Endothelial cell of umbilical vein (primary cell): ENCODE measurements around the gene UBE2E2. TPM values are rescaled to one million over a fixed set of nuclear protein-coding genes. Genes with fewer than 3 reads are reported as not detected.

Experiments
- BruUV-seq: library from RNA; stranded (reverse); fragments of 400-500 nt; replicated peaks from 2 replicates; lab custom pipeline; 2021; lab: Mats Ljungman, UMichigan
- CTCF ChIA-PET: fragments of 300-600, 350-600 bp; sonication (Branson Sonifier 250); formaldehyde crosslinking; loops from one replicate; lab custom pipeline; 2021; ENCODE audit warnings: antibody characterized with exemption, inconsistent platforms; lab: Charles Lee
- POLR2A ChIA-PET: fragments of 300-600, 350-600 bp; sonication (Branson Sonifier 250); formaldehyde crosslinking; loops from one replicate; lab custom pipeline; 2021; ENCODE audit warnings: antibody characterized with exemption, inconsistent platforms; lab: Charles Lee
- DNase-seq: peaks from one replicate; pipeline ENCODE4 v3.0.0-alpha.2; 2011; ENCODE audit warnings: low read depth, low spot score
- FAIRE-seq: peaks from 2 replicates; lab custom pipeline; 2011; peaks lifted over from hg19 to GRCh38; lab: Jason Lieb, UNC
- H2AFZ ChIP-seq: 2 replicates; pipeline ENCODE4 v1.6.0; 2012; ENCODE audit warnings: low read depth, low read length, control low read depth, inconsistent platforms
- H3K27ac ChIP-seq: 2 replicates; pipeline ENCODE4 v1.5.1; 2011; ENCODE audit warnings: low read depth, mild to moderate bottlenecking, control low read depth, low read length, moderate library complexity; ENCODE audit not compliant: insufficient read depth
- H3K27me3 ChIP-seq, 2 experiments: 2 replicates each; pipeline versions ENCODE4 v1.6.0 to v1.6.1; 2011; ENCODE audit warnings: low read length in 2 of 2, mixed read lengths in 1 of 2; ENCODE audit not compliant: control insufficient read depth in 2 of 2, insufficient read depth in 2 of 2
- H3K36me3 ChIP-seq, 2 experiments: 2 replicates in 1 of 2; 3 replicates in 1 of 2; pipeline ENCODE4 v1.5.1; 2011; ENCODE audit warnings: low read length in 2 of 2, mild to moderate bottlenecking in 1 of 2, moderate library complexity in 1 of 2; ENCODE audit not compliant: control insufficient read depth in 2 of 2, insufficient read depth in 2 of 2; ENCODE audit errors: extremely low read depth in 1 of 2
- H3K4me1 ChIP-seq: 3 replicates; pipeline ENCODE4 v1.5.1; 2011; ENCODE audit warnings: mild to moderate bottlenecking, low read length; ENCODE audit not compliant: control insufficient read depth, insufficient read depth; ENCODE audit errors: extremely low read depth
- H3K4me2 ChIP-seq: 2 replicates; pipeline ENCODE4 v1.6.1; 2011; ENCODE audit warnings: low read length, control low read depth, mixed read lengths; ENCODE audit not compliant: insufficient read depth
- H3K4me3 ChIP-seq, 3 experiments: fragments of 200-600 bp in 1 of 3; sonication (generic), shearing (Covaris generic) in 1 of 3; replicated peaks in 1 of 3; 2 replicates each; pipeline ENCODE4 v1.5.1; 2011 to 2016; ENCODE audit warnings: control low read depth in 3 of 3, low read length in 3 of 3, mild to moderate bottlenecking in 2 of 3, inconsistent platforms in 1 of 3, low read depth in 1 of 3, moderate library complexity in 1 of 3; ENCODE audit not compliant: insufficient read depth in 1 of 3
- H3K79me2 ChIP-seq: 2 replicates; pipeline ENCODE4 v1.6.0; 2012; ENCODE audit warnings: low read length, inconsistent platforms; ENCODE audit not compliant: control insufficient read depth, insufficient read depth
- H3K9ac ChIP-seq: replicated peaks from 2 replicates; pipeline ENCODE3; 2011; ENCODE audit warnings: low read length, control low read depth; ENCODE audit not compliant: insufficient read depth; ENCODE audit errors: extremely low read depth
- H3K9me1 ChIP-seq: replicated peaks from 3 replicates; pipeline ENCODE4 v1.6.0; 2011; ENCODE audit warnings: mild to moderate bottlenecking, low read length; ENCODE audit not compliant: control insufficient read depth, insufficient read depth; ENCODE audit errors: extremely low read depth
- H3K9me3 ChIP-seq: replicated peaks from 2 replicates; pipeline ENCODE4 v1.5.1; 2012; ENCODE audit warnings: low read length, inconsistent platforms; ENCODE audit not compliant: control insufficient read depth, insufficient read depth
- H4K20me1 ChIP-seq: replicated peaks from 2 replicates; pipeline ENCODE3; 2011; ENCODE audit warnings: mild to moderate bottlenecking, low read length; ENCODE audit not compliant: control insufficient read depth, insufficient read depth; ENCODE audit errors: extremely low read depth
- CTCF ChIP-seq, 2 donors: IDR thresholded peaks; 1 replicate in 1 of 2; 2 replicates in 1 of 2; pipeline ENCODE4 v1.5.1; 2011; ENCODE audit warnings: low read length in 2 of 2, mild to moderate bottlenecking in 2 of 2, moderate library complexity in 2 of 2, control low read depth in 1 of 2, inconsistent platforms in 1 of 2, low read depth in 1 of 2; ENCODE audit not compliant: insufficient read depth in 1 of 2; ENCODE audit errors: extremely low read depth in 1 of 2
- EZH2 ChIP-seq: IDR thresholded peaks from 2 replicates; pipeline ENCODE4 v1.6.1; 2012; ENCODE audit warnings: borderline replicate concordance, low read depth, mild to moderate bottlenecking, moderate library complexity, low read length, inconsistent platforms; ENCODE audit not compliant: severe bottlenecking
- FOS ChIP-seq: IDR thresholded peaks from 2 replicates; pipeline ENCODE4 v1.6.1; 2011; ENCODE audit warnings: mild to moderate bottlenecking, low read length, moderate library complexity, borderline replicate concordance; ENCODE audit not compliant: insufficient read depth
- GATA2 ChIP-seq: IDR thresholded peaks from 2 replicates; pipeline ENCODE4 v1.7.0; 2011; ENCODE audit warnings: low read depth, mild to moderate bottlenecking, moderate library complexity, mixed read lengths, low read length; ENCODE audit not compliant: insufficient read length, insufficient read depth
- JUN ChIP-seq: IDR thresholded peaks from 2 replicates; pipeline ENCODE4 v1.6.1; 2011; ENCODE audit warnings: borderline replicate concordance, low read depth; ENCODE audit not compliant: insufficient read length, insufficient read depth
- MAX ChIP-seq: IDR thresholded peaks from 2 replicates; pipeline ENCODE4 v1.6.1; 2011; ENCODE audit not compliant: insufficient read depth, insufficient read length
- MYC ChIP-seq: IDR thresholded peaks from one replicate; pipeline ENCODE4 v1.6.1; 2011; ENCODE audit warnings: mild to moderate bottlenecking, low read depth, low read length
- POLR2A ChIP-seq: IDR thresholded peaks from 2 replicates; pipeline ENCODE4 v1.6.1; 2012; ENCODE audit warnings: low read depth, mild to moderate bottlenecking, control low read depth, low read length
- POLR2AphosphoS5 ChIP-seq: IDR thresholded peaks from 2 replicates; pipeline ENCODE4 v1.6.1; 2012; ENCODE audit warnings: low read depth, mild to moderate bottlenecking, control low read depth, low read length, moderate library complexity; ENCODE audit not compliant: insufficient read depth
- dilution Hi-C: fragments of 300-500 bp; cut with MboI; formaldehyde crosslinking; loops from one replicate; pipeline ENCODE4 v1.15.0; 2019; ENCODE audit warnings: low sequenced_read_pairs; ENCODE audit not compliant: extremely low pct_ligation_motif_present
- intact Hi-C: fragments of 100-400 bp; cut with micrococcal nuclease; formaldehyde crosslinking; loops from one replicate; pipeline ENCODE4 v1.10.0; 2022
- polyA plus RNA-seq, 4 experiments: library from polyadenylated mRNA; depleted of rRNA in 3 of 4; stranded (reverse) in 3 of 4; unstranded in 1 of 4; fragments of >200 nt; gene quantifications; 2 replicates each; pipeline versions ENCODE4 v1.2.1 to v1.2.3, GENCODE V29; 2011 to 2012; ENCODE audit warnings: missing spikeins in 1 of 4
- total RNA-seq: library from RNA; stranded (reverse); gene quantifications from 2 replicates; pipeline ENCODE4 v1.2.3, GENCODE V29; 2021

The UBE2E2 gene
- total and polyA plus RNA-seq, 2 donors (not counting 3 experiments of a cell fraction or from before 2014, with no cell fraction given) = 37.0 to 45.4 TPM

- Histone ChIP-seq H3K4me3 (no peak overlapping the region), H4K20me1 (no peaks in the 10 kb centered on the region), H2AFZ (no peak overlapping the region), H3K9me1 (no peaks in the 10 kb centered on the region), H3K9me3 (no peaks in the 10 kb centered on the region), H3K27ac (no peak overlapping the region), H3K79me2 (no peaks in the 10 kb centered on the region), H3K9ac (no peak overlapping the region), H3K4me2 (no peak overlapping the region), H3K36me3 (no peaks in the 10 kb centered on the region), H3K4me1 (no peaks in the 10 kb centered on the region), H3K27me3 (peaks cover 2 to 4% of the 10 kb centered on the region in 2 experiments)
- intact Hi-C loops (no loop called here), dilution Hi-C loops (no loop called here)
- TF ChIP-seq EZH2 (no peak), MAX (no peak), MYC (no peak), POLR2AphosphoS5 (no peak), POLR2A (no peak), JUN (no peak), CTCF (IDR thresholded peaks at IDR 0.05; ENCODE audit: extremely low read depth in 1 of 2, insufficient read depth in 1 of 2, low read depth in 1 of 2, low read length in 2 of 2) (no peak), FOS (no peak), GATA2 (no peak)
- ChIA-PET CTCF (interaction anchor here (0.6 kb wide), 1 partner anchor 1052 kb away, joined by 4 read pairs; no protein-coding TSS in a partner anchor), POLR2A (no interaction called here)
- BruUV-seq = no TSS peak
- DNase-seq (no peak), FAIRE-seq (no peak)
Observed at GRCh38 chr3:23166845-23167244, 36.3 kb upstream of the UBE2E2 start.
